Gastroesophageal sphincter (tissue), 4 donors: Measurements from ENCODE around the gene OR4D2. TPM values are rescaled to one million over a fixed set of nuclear protein-coding genes. Genes with fewer than 3 reads are reported as not detected.
A peak's percentile ranks its signal among the peaks of the same experiment; 100 is the strongest.

Experiments used
- ATAC-seq: fragments of 150-250 bp; one replicate; pipeline ENCODE4 v1.9.1; 2016; ENCODE audit warnings: mild to moderate bottlenecking, moderate library complexity
- H3K27ac ChIP-seq, 4 donors: fragments of 200-600 bp; sonication (generic) in 3 of 4; 1 replicate in 3 of 4; 2 replicates in 1 of 4; pipeline ENCODE4 v1.5.1; 2016 to 2019
- H3K27me3 ChIP-seq: fragments of 200-600 bp; sonication (generic); one replicate; pipeline ENCODE4 v1.5.1; 2019
- H3K36me3 ChIP-seq, 2 donors: fragments of 200-600 bp; sonication (generic); one replicate each; pipeline ENCODE4 v1.5.1; 2019; ENCODE audit warnings: control low read depth in 1 of 2
- H3K4me1 ChIP-seq, 3 donors: fragments of 200-600 bp; sonication (generic); 1 replicate in 2 of 3; 2 replicates in 1 of 3; pipeline ENCODE4 v1.5.1; 2016 to 2019; ENCODE audit warnings: control low read depth in 2 of 3
- H3K4me3 ChIP-seq, 2 donors: fragments of 200-600 bp; sonication (generic); one replicate each; pipeline ENCODE4 v1.5.1; 2019; ENCODE audit warnings: mild to moderate bottlenecking in 1 of 2, moderate library complexity in 1 of 2
- H3K9me3 ChIP-seq, 3 donors: fragments of 200-600 bp; sonication (generic); one replicate each; pipeline ENCODE4 v1.5.1; 2017 to 2019; ENCODE audit warnings: control low read depth in 2 of 3
- EP300 ChIP-seq: sonication (generic); formaldehyde crosslinking; IDR thresholded peaks from one replicate; pipeline ENCODE4 v1.6.1; 2017; ENCODE audit warnings: antibody characterized with exemption, mild to moderate bottlenecking
- POLR2A ChIP-seq, 2 donors: fragments of 450-650 bp; IDR thresholded peaks; one replicate each; pipeline ENCODE4 v1.6.1; 2017; ENCODE audit warnings: antibody characterized with exemption in 2 of 2, mild to moderate bottlenecking in 2 of 2, moderate library complexity in 1 of 2
- POLR2AphosphoS5 ChIP-seq: sonication (generic); formaldehyde crosslinking; IDR thresholded peaks from one replicate; pipeline ENCODE4 v1.6.1; 2017; ENCODE audit warnings: antibody characterized with exemption
- WGBS, 2 donors: methylation state at CpG; one replicate each; pipeline ENCODE4 v1.1.5; 2018; ENCODE audit warnings: low coverage in 1 of 2; 5-methylcytosine and 5-hydroxymethylcytosine counted together
- total RNA-seq, 4 donors: library from RNA; depleted of rRNA; stranded (reverse); fragments of >200 nt; gene quantifications; one replicate each; pipeline ENCODE4 v1.1.0, GENCODE V29; 2016
- TF ChIP-seq, protein P1 (sequence below), 4 experiments: fragments of 200-600 bp in 2 of 4; fragments of 450-650 bp in 2 of 4; sonication (generic) in 1 of 4; IDR thresholded peaks; one replicate each; pipeline ENCODE4 v1.5.1; 2017 to 2019; ENCODE audit warnings: antibody characterized with exemption in 4 of 4, mild to moderate bottlenecking in 2 of 4, moderate library complexity in 2 of 4

The OR4D2 gene
- total RNA-seq, 4 donors from 2014 or later, result not detected

DNA sequence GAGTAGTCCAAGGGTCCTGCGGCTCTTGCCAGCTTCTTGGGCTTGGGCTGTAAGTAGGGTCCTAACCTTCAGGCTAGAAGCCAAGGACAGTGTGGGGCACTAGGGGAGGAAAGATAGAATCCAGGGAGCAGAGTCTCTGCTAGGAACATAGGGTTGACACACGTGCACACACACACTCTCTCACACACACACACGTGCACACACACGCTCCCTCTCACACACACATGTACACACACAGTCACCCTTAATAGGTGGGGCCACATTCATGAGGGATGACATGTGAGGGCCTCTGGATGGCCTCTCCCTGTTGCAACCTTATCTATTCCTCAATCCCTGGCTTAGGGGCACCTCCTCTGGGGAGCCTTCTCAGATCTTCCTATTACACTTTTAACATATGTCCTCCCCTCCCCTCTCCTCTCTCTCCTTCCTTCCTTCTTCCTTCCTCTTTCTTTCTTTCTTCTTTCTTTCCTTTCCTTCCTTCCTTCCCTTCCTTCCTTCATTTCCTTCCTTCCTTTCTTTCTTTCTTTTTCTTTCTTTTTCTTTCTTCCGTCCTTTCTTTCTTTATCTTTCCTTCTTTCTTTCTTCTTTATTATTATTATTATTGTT is 28.8 kb downstream of the OR4D2 start:
- no peaks in the 10 kb centered on the region for H3K9me3 ChIP-seq
- H3K36me3 ChIP-seq, result no peaks in the 10 kb centered on the region
- no peaks in the 10 kb centered on the region for H3K4me1 ChIP-seq
- peaks cover 82% of the 10 kb centered on the region for H3K27me3 ChIP-seq
- H3K4me3 ChIP-seq, result no peak overlapping the region
- no peak overlapping the region for H3K27ac ChIP-seq
- no peak for TF ChIP-seq POLR2AphosphoS5
- no peak for TF ChIP-seq POLR2A (IDR thresholded peaks at IDR 0.05)
- TF ChIP-seq, protein P1, sequence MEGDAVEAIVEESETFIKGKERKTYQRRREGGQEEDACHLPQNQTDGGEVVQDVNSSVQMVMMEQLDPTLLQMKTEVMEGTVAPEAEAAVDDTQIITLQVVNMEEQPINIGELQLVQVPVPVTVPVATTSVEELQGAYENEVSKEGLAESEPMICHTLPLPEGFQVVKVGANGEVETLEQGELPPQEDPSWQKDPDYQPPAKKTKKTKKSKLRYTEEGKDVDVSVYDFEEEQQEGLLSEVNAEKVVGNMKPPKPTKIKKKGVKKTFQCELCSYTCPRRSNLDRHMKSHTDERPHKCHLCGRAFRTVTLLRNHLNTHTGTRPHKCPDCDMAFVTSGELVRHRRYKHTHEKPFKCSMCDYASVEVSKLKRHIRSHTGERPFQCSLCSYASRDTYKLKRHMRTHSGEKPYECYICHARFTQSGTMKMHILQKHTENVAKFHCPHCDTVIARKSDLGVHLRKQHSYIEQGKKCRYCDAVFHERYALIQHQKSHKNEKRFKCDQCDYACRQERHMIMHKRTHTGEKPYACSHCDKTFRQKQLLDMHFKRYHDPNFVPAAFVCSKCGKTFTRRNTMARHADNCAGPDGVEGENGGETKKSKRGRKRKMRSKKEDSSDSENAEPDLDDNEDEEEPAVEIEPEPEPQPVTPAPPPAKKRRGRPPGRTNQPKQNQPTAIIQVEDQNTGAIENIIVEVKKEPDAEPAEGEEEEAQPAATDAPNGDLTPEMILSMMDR (IDR thresholded peaks at IDR 0.05), result no peak
- TF ChIP-seq EP300, result no peak
- WGBS, 2 donors, result 75 to 92% methylated on average over 2 to 5 of the region's 5 CpGs
- ATAC-seq, result no peak

- Histone ChIP-seq H3K27ac (no peak overlapping the region), H3K27me3 (peaks cover 72% of the 10 kb centered on the region), H3K36me3 (no peaks in the 10 kb centered on the region), H3K4me3 (no peak overlapping the region), H3K4me1 (no peaks in the 10 kb centered on the region), H3K9me3 (no peaks in the 10 kb centered on the region)
- ATAC-seq, result no peak
- WGBS, 2 donors, result 78 to 79% methylated on average over 5 to 6 of the region's 7 CpGs
- TF ChIP-seq EP300, result no peak
- TF ChIP-seq, protein P1 (IDR thresholded peaks at IDR 0.05), result no peak
- TF ChIP-seq POLR2A (IDR thresholded peaks at IDR 0.05), result no peak
- TF ChIP-seq POLR2AphosphoS5, result no peak
Observed at GRCh38 chr17:58196610-58197009, 29.8 kb downstream of the OR4D2 start.

GRCh38 chr17:58200024-58200633 is 33.3 kb downstream of the OR4D2 start:
- no peak for ATAC-seq
- Histone ChIP-seq H3K9me3 (no peaks in the 10 kb centered on the region), H3K4me1 (no peaks in the 10 kb centered on the region), H3K36me3 (peaks cover 0 to 11% of the 10 kb centered on the region in 2 donors), H3K4me3 (no peak overlapping the region), H3K27ac (no peak overlapping the region), H3K27me3 (peaks cover 44% of the 10 kb centered on the region)
- whole genome bisulfite sequencing, 2 donors, result 0% methylated on average over 2 of the region's 14 CpGs; no CpG with 5 or more reads in 1 of the 2 donors
- no peak for TF ChIP-seq POLR2AphosphoS5
- TF ChIP-seq, protein P1 (IDR thresholded peaks at IDR 0.05), result peak in 1 of 4 experiments; percentile 46

GRCh38 chr17:58202859-58203258 is 36.1 kb downstream of the OR4D2 start:
- no peaks in the 10 kb centered on the region for H3K9me3 ChIP-seq
- H3K27me3 ChIP-seq, result peaks cover 25% of the 10 kb centered on the region
- ATAC-seq, result no peak
- 73 to 80% methylated on average over 1 to 5 of the region's 7 CpGs for WGBS, 2 donors
- no peaks in the 10 kb centered on the region for H3K4me1 ChIP-seq
- H3K27ac ChIP-seq, result no peak overlapping the region
- TF ChIP-seq, protein P1 (IDR thresholded peaks at IDR 0.05), result no peak
- TF ChIP-seq EP300 (no peak), POLR2AphosphoS5 (no peak), POLR2A (IDR thresholded peaks at IDR 0.05) (no peak)
- peaks cover 0 to 37% of the 10 kb centered on the region in 2 donors for H3K36me3 ChIP-seq
- no peak overlapping the region for H3K4me3 ChIP-seq

GRCh38 chr17:58204796-58205195 is 38.0 kb downstream of the OR4D2 start:
- Histone ChIP-seq H3K27me3 (peaks cover 6% of the 10 kb centered on the region), H3K4me1 (no peaks in the 10 kb centered on the region), H3K27ac (no peak overlapping the region), H3K9me3 (no peaks in the 10 kb centered on the region), H3K4me3 (no peak overlapping the region), H3K36me3 (peaks cover 0 to 56% of the 10 kb centered on the region in 2 donors)
- no peak for ATAC-seq
- WGBS, 2 donors, result no CpG with 5 or more reads among the region's 5 CpGs
- TF ChIP-seq, protein P1 (IDR thresholded peaks at IDR 0.05), result no peak
- TF ChIP-seq EP300 (no peak), POLR2AphosphoS5 (no peak), POLR2A (IDR thresholded peaks at IDR 0.05) (no peak)
